ENCODE results near the gene KRT20.

Gene KRT20

GRCh38 chr17:40900809-40901356, 15.8 kb upstream of the KRT20 start:
- no peak for TF ChIP-seq CTCF (IDR thresholded peaks at IDR 0.05; ENCODE audit: low read depth, low read length, missing control alignments)
- H3K4me3 ChIP-seq (ENCODE audit: low read depth, low read length), result no peak overlapping the region
- no peak for DNase-seq (ENCODE audit: low read depth)

GRCh38 chr17:40896916-40897455, 11.9 kb upstream of the KRT20 start:
- TF ChIP-seq CTCF (IDR thresholded peaks at IDR 0.05; ENCODE audit: low read depth, low read length, missing control alignments), result no peak
- DNase-seq (ENCODE audit: low read depth), result no peak
- H3K4me3 ChIP-seq (ENCODE audit: low read depth, low read length), result no peak overlapping the region

DNA sequence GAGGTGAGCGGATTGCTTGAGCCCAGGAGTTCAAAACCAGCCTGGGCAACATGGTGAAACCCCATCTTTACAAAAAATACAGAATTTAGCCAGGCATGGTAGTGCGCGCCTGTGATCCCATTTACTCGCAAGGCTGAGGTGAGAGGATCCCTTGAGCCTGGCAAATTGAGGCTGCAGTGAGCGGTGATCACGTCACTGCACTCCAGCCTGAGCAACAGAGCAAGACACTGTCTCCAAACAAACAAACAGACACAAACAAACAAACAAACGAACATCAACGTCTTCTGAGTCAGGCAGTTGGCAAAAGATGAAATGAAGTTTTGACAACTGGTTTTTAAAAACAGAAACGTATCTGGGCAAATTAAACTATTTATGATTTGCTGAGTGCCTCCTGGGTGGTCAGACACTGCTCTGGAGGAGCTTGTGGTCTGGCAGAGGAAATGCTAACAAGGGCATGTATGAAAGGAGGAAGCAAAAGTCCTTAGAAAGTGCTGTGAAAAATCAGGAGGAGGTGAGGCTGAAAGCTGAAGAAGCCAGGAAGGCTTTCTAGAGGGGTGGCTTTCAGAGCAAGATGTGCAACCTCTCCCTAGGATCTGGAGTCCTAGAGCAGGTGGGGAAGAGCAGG, 10.2 kb upstream of the KRT20 start:
- TF ChIP-seq CTCF (IDR thresholded peaks at IDR 0.05; ENCODE audit: low read depth, low read length, missing control alignments), result no peak
- DNase-seq (ENCODE audit: low read depth), result no peak
- no peak overlapping the region for H3K4me3 ChIP-seq (ENCODE audit: low read depth, low read length)

GRCh38 chr17:40888196-40888720, 3.2 kb upstream of the KRT20 start:
- no peak overlapping the region for H3K4me3 ChIP-seq (ENCODE audit: low read depth, low read length)

DNA sequence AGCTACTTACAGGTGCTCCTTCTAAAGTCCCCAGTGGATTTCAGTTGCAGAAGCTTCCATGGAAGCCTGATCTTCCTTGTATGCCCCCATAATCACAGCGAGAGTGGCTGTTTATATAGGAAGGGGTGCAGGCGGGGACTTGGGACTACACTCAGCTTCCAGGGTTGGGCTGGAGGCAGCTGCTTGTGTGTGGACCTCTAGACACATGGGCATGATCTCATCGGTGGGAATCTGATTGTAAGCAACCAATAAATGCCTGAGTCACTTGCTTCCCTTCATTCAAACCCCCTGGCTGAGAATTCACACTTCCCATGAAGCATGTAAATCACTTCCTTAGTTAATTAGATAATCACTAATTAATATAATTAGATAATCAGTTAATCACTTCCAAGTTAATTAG, 1.0 kb upstream of the KRT20 start:
- no peak for TF ChIP-seq CTCF (IDR thresholded peaks at IDR 0.05; ENCODE audit: low read depth, low read length, missing control alignments)
- no peak for DNase-seq (ENCODE audit: low read depth)
- H3K4me3 ChIP-seq (ENCODE audit: low read depth, low read length), result no peak overlapping the region

More at GRCh38 chr17:40888196-40888720, 3.2 kb upstream of the KRT20 start:
- no peak for DNase-seq (ENCODE audit: low read depth)
- no peak for TF ChIP-seq CTCF (IDR thresholded peaks at IDR 0.05; ENCODE audit: low read depth, low read length, missing control alignments)

DNA sequence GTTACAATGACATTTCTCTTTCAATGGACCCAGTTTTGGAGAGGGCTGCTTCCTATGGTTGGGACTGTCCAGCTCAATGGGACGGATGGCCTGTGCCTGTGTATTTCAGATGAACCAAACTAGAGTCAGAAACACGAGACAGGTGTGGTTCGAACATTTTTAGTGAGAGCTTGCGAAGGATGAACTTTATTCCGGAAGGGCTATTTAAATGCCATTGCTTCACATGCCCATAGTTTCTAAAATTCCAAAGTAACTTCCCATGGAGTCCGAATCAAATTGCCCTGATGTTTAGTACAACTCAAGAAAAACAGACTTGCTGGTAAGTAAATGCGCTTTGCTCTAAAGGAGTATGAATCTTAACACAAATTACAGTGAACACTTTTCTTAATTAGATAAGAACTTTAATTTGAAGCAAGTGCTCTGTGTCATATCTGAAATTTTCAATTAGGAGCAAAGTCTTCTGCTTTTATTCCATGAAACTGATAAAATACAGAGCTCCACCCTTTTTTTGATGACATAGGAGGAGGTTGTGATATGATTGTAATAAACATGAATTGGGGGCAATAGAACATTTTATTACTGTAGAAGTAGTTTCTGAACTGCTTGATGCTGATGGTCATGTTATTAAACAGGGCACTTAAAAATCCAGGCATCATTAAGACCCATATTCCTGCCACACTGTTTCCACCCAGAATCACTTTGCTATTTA, 1.3 kb downstream of the KRT20 start:
- no peak for TF ChIP-seq CTCF (IDR thresholded peaks at IDR 0.05; ENCODE audit: low read depth, low read length, missing control alignments)
- no peak for DNase-seq (ENCODE audit: low read depth)
- H3K4me3 ChIP-seq (ENCODE audit: low read depth, low read length), result no peak overlapping the region
